Embryonic facial prominence (tissue), 1 donor: ENCODE data around the gene PI16.

Experiments
- DNase-seq: peaks from one replicate; pipeline ENCODE4 v3.0.0-alpha.2; 2016; ENCODE audit errors: extremely low spot score

PI16 gene

GRCh38 chr6:36958775-36959554 is 4.4 kb downstream of the PI16 start:
- no peak for DNase-seq

- no peak for DNase-seq
Observed at GRCh38 chr6:36959555-36960250, 5.2 kb downstream of the PI16 start.

- DNase-seq: no peak
Observed at GRCh38 chr6:36961441-36962435, 7.2 kb downstream of the PI16 start.

GRCh38 chr6:36962874-36963273 is 8.3 kb downstream of the PI16 start:
- DNase-seq: no peak

GRCh38 chr6:36963451-36964290 is 9.1 kb downstream of the PI16 start:
- no peak for DNase-seq

GRCh38 chr6:36964349-36964748 is 9.8 kb downstream of the PI16 start:
- DNase-seq: no peak

- no peak for DNase-seq
Observed at GRCh38 chr6:36964908-36965307, 10.4 kb downstream of the PI16 start.

GRCh38 chr6:36967301-36967700 is 12.8 kb downstream of the PI16 start:
- no peak for DNase-seq

- DNase-seq: no peak
Observed at GRCh38 chr6:36967757-36968156, 13.2 kb downstream of the PI16 start.

- no peak for DNase-seq
Observed at GRCh38 chr6:36968266-36968977, 13.9 kb downstream of the PI16 start.

- DNase-seq: no peak
Observed at GRCh38 chr6:36969240-36969691, 14.7 kb downstream of the PI16 start.

GRCh38 chr6:36969988-36970891 is 15.7 kb downstream of the PI16 start:
- no peak for DNase-seq

- DNase-seq: no peak
Observed at GRCh38 chr6:36970892-36971842, 16.6 kb downstream of the PI16 start.

- no peak for DNase-seq
Observed at GRCh38 chr6:36971921-36972673, 17.6 kb downstream of the PI16 start.

- no peak for DNase-seq
Observed at GRCh38 chr6:36973190-36973589, 18.7 kb downstream of the PI16 start.

GRCh38 chr6:36973647-36974046 is 19.1 kb downstream of the PI16 start:
- no peak for DNase-seq

GRCh38 chr6:36975231-36976006 is 20.9 kb downstream of the PI16 start:
- no peak for DNase-seq
